Naive thymus-derived CD4-positive, alpha-beta T cell (primary cell): Measurements from ENCODE around the gene MYZAP. TPM values are rescaled to one million over a fixed set of nuclear protein-coding genes. Genes with fewer than 3 reads are reported as not detected.
A peak's percentile ranks its signal among the peaks of the same experiment; 100 is the strongest.

Source experiments
- ATAC-seq: fragments of 150-1000 bp; cut with Tn5 transposase; 2 replicates; pipeline ENCODE4 v1.10.0; 2021; ENCODE audit warnings: mild to moderate bottlenecking, moderate library complexity
- CTCF ChIA-PET: fragments of 350-600 bp; sonication (Branson Sonifier 250); formaldehyde crosslinking; loops from one replicate; lab custom pipeline; 2021; ENCODE audit warnings: antibody characterized with exemption; lab: Charles Lee
- POLR2A ChIA-PET: fragments of 350-600 bp; sonication (Branson Sonifier 250); formaldehyde crosslinking; loops from one replicate; lab custom pipeline; 2021; ENCODE audit warnings: antibody characterized with exemption, inconsistent platforms; lab: Charles Lee
- DNase-seq, 9 donors: peaks; one replicate each; pipeline versions ENCODE4 v3.0.0 to v3.0.0-alpha.2; 2020 to 2022; ENCODE audit warnings: mixed read lengths in 1 of 9
- H3K27ac ChIP-seq: one replicate; pipeline ENCODE4 v1.7.0; 2013; ENCODE audit warnings: mild to moderate bottlenecking, low read depth, low read length, moderate library complexity
- H3K27me3 ChIP-seq, 2 donors: one replicate each; pipeline ENCODE4 v1.7.0; 2013; ENCODE audit warnings: low read length in 2 of 2, mild to moderate bottlenecking in 2 of 2, moderate library complexity in 2 of 2; ENCODE audit not compliant: control insufficient read depth in 2 of 2, insufficient read depth in 2 of 2
- H3K36me3 ChIP-seq, 3 experiments: 1 replicate in 2 of 3; 2 replicates in 1 of 3; pipeline ENCODE4 v1.7.0; 2013; ENCODE audit warnings: low read length in 3 of 3, mild to moderate bottlenecking in 3 of 3, moderate library complexity in 1 of 3; ENCODE audit not compliant: insufficient read depth in 3 of 3, control insufficient read depth in 2 of 3
- H3K4me1 ChIP-seq, 2 donors: one replicate each; pipeline ENCODE4 v1.7.0; 2013; ENCODE audit warnings: low read length in 2 of 2, mild to moderate bottlenecking in 2 of 2, moderate library complexity in 1 of 2; ENCODE audit not compliant: control insufficient read depth in 2 of 2, insufficient read depth in 2 of 2
- H3K4me3 ChIP-seq: 2 replicates; pipeline ENCODE4 v1.7.0; 2013; ENCODE audit warnings: mild to moderate bottlenecking, low read length
- H3K9me3 ChIP-seq, 3 experiments: 1 replicate in 2 of 3; 2 replicates in 1 of 3; pipeline ENCODE4 v1.7.0; 2013; ENCODE audit warnings: low read length in 3 of 3; ENCODE audit not compliant: control insufficient read depth in 2 of 3
- H3K27ac Mint-ChIP-seq, 9 donors: one replicate each; pipeline ENCODE4 v1.8.0; 2020 to 2022; ENCODE audit warnings: mixed read lengths in 9 of 9, mild to moderate bottlenecking in 8 of 9, moderate library complexity in 5 of 9, inconsistent platforms in 2 of 9
- H3K27me3 Mint-ChIP-seq, 5 donors: one replicate each; pipeline ENCODE4 v1.8.0; 2021 to 2022; ENCODE audit warnings: mixed read lengths in 5 of 5, mild to moderate bottlenecking in 1 of 5
- H3K36me3 Mint-ChIP-seq, 5 donors: one replicate each; pipeline ENCODE4 v1.8.0; 2020 to 2022; ENCODE audit warnings: mixed read lengths in 5 of 5, mild to moderate bottlenecking in 3 of 5, inconsistent platforms in 1 of 5
- H3K4me1 Mint-ChIP-seq, 7 donors: one replicate each; pipeline ENCODE4 v1.8.0; 2020 to 2022; ENCODE audit warnings: mixed read lengths in 7 of 7, mild to moderate bottlenecking in 3 of 7, inconsistent platforms in 1 of 7
- H3K4me3 Mint-ChIP-seq, 10 donors: one replicate each; pipeline ENCODE4 v1.8.0; 2020 to 2022; ENCODE audit warnings: mild to moderate bottlenecking in 10 of 10, mixed read lengths in 10 of 10, moderate library complexity in 6 of 10, inconsistent platforms in 2 of 10
- H3K9me3 Mint-ChIP-seq, 11 donors: one replicate each; pipeline ENCODE4 v1.8.0; 2020 to 2022; ENCODE audit warnings: mixed read lengths in 11 of 11, mild to moderate bottlenecking in 4 of 11, inconsistent platforms in 1 of 11, moderate library complexity in 1 of 11
- intact Hi-C, 2 donors: fragments of 100-400 bp; cut with micrococcal nuclease; formaldehyde crosslinking; loops; one replicate each; pipeline ENCODE4 v1.15.1; 2023
- polyA plus RNA-seq, 2 donors: library from polyadenylated mRNA; unstranded; fragments of 300-500 nt; fragmentation: Illumina TruSeq; gene quantifications; one replicate each; pipeline ENCODE4 v1.2.3, GENCODE V29; 2021
- total RNA-seq, 6 experiments: library from RNA in 5 of 6; stranded (reverse) in 5 of 6; gene quantifications; 1 replicate in 5 of 6; 2 replicates in 1 of 6; pipeline ENCODE4 v1.2.3 and lab custom pipeline; 2021 to 2026

The MYZAP gene
- total and polyA plus RNA-seq, 7 experiments from 2014 or later: 1.1 to 9.7 (median 2.2) TPM; not detected in 1

DNA sequence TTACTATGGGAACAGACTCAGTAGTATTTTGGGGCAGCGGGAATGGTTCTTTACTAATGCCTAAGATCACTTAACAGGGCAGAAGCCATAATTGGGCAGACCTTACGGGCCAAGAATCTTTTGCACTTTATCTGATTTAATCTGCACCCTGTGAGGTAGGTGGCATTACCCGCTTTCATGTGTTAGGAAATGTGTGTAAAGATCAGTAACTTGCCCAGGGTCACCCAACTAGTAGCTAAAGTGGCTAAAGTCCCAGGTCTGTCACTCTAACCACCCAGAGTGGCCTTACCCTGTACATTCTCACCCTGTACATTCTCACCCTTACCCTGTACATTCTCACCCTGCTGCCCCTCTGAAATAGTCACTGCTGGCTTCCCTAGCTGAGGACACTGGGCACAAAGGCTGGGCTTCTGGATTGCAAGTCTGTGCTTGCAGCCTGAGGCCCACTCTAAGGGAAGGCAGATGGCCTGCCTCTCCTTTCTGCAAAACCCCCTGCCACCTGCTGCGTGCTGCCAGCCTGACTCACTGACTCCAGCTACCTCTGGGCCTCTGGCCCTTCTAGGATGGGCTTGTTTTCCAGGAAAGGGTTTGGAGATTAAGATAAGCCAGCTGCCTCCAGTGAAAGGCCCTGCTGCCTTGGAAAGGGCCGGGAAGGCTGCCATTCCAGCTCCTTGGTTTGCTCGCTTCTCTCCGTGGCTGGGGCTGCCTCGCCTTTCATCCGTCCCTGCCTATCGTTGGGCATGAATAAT, 37.5 kb upstream of the MYZAP start:
- ChIA-PET POLR2A (no interaction called here), CTCF (interaction anchor here (0.6 kb wide), 1 partner anchor 1323 kb away, joined by 4 read pairs; no protein-coding TSS in a partner anchor)
- H3K27ac Mint-ChIP-seq: no peak overlapping the region
- intact Hi-C loops: no loop called here
- peaks cover 0 to 15% (median 0%) of the 10 kb centered on the region in 5 donors for H3K27me3 Mint-ChIP-seq
- no peak for ATAC-seq
- H3K4me3 ChIP-seq: no peak overlapping the region
- no peak overlapping the region for H3K4me3 Mint-ChIP-seq
- H3K9me3 Mint-ChIP-seq: no peaks in the 10 kb centered on the region
- H3K27me3 ChIP-seq: no peaks in the 10 kb centered on the region
- no peaks in the 10 kb centered on the region for H3K4me1 ChIP-seq
- no peaks in the 10 kb centered on the region for H3K36me3 ChIP-seq
- no peaks in the 10 kb centered on the region for H3K36me3 Mint-ChIP-seq
- no peak for DNase-seq
- H3K27ac ChIP-seq: no peak overlapping the region
- H3K9me3 ChIP-seq: no peaks in the 10 kb centered on the region
- peaks cover 0 to 2% (median 0%) of the 10 kb centered on the region in 7 donors for H3K4me1 Mint-ChIP-seq

DNA sequence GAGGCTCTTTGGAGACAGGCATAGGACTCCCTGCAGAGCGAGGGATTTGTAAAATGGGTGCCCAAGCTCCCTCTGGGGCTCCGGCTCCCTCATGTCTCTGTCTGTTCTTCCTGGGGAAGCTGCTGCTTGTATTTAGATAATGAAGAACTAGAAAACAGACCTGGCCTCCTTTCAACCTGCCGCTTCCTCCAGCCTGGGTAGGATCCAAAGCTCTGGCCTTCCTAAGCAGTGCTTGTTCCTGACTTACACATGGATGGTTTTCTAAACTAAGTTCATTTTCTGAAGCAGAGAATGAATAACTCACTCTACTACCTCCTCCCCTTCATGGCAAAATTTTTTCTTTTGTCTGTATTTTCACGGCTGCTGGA, 36.9 kb upstream of the MYZAP start:
- no peak overlapping the region for H3K27ac ChIP-seq
- peaks cover 0 to 15% (median 0%) of the 10 kb centered on the region in 5 donors for H3K27me3 Mint-ChIP-seq
- peaks cover 0 to 2% (median 0%) of the 10 kb centered on the region in 7 donors for H3K4me1 Mint-ChIP-seq
- no peaks in the 10 kb centered on the region for H3K4me1 ChIP-seq
- POLR2A ChIA-PET: no interaction called here
- ATAC-seq (no peak), DNase-seq (no peak)
- intact Hi-C loops: no loop called here
- H3K36me3 Mint-ChIP-seq: no peaks in the 10 kb centered on the region
- H3K4me3 ChIP-seq: no peak overlapping the region
- H3K36me3 ChIP-seq: no peaks in the 10 kb centered on the region
- no peak overlapping the region for H3K4me3 Mint-ChIP-seq
- H3K27ac Mint-ChIP-seq: no peak overlapping the region
- CTCF ChIA-PET: interaction anchor here (0.6 kb wide), 1 partner anchor 1322 kb away, joined by 4 read pairs; no protein-coding TSS in a partner anchor
- H3K9me3 ChIP-seq: no peaks in the 10 kb centered on the region
- H3K27me3 ChIP-seq: no peaks in the 10 kb centered on the region
- no peaks in the 10 kb centered on the region for H3K9me3 Mint-ChIP-seq

DNA sequence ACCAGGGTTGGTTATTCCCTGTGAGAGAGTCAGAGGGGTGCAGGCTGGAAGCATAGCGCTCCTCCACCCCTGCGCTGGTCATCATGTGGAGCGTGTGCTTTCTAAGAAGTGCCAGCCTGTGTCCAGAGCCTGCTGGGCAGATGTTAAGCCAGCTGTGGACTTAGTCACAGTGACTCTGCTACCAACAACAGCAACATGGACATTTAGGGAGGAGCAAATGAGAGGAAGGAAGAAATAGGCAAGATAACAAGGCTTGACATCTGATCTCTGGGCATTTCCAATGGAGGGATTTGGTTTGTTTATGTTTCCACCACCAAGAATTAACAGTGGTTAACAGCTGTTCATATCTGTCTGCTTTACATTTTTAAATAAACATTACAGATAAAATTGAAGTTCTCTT, 36.4 kb upstream of the MYZAP start:
- Mint-ChIP-seq H3K4me1 (peaks cover 0 to 3% (median 0%) of the 10 kb centered on the region in 7 donors), H3K36me3 (no peaks in the 10 kb centered on the region), H3K9me3 (no peaks in the 10 kb centered on the region), H3K27me3 (peaks cover 0 to 15% (median 0%) of the 10 kb centered on the region in 5 donors), H3K4me3 (no peak overlapping the region), H3K27ac (no peak overlapping the region)
- Histone ChIP-seq H3K4me3 (no peak overlapping the region), H3K27me3 (no peaks in the 10 kb centered on the region), H3K4me1 (no peaks in the 10 kb centered on the region), H3K27ac (no peak overlapping the region), H3K9me3 (no peaks in the 10 kb centered on the region), H3K36me3 (no peaks in the 10 kb centered on the region)
- intact Hi-C loops: no loop called here
- POLR2A ChIA-PET: no interaction called here
- ATAC-seq: no peak
- DNase-seq: no peak
- CTCF ChIA-PET: interaction anchor here (0.6 kb wide), 1 partner anchor 1322 kb away, joined by 4 read pairs; no protein-coding TSS in a partner anchor

DNA sequence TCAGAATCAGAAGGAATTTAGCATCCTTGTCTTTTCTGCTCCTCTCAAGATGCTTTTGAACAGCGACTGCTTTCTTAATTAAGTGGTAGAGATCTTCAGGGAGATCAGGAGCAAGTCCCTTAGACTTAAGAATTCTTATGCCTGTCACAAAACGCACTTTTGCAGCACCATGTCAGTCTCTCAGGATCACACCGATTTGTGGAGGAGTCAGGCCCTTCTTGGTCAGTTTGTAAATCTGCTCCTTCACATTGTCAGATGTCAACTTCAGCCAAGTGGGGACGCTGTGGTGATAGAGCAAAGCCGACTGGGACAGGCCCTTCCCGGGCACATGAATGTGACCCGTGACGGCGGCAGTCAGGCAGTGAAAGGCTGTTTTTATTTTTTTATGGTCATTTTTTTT, 35.7 kb upstream of the MYZAP start:
- ATAC-seq (no peak), DNase-seq (no peak)
- Mint-ChIP-seq H3K36me3 (no peaks in the 10 kb centered on the region), H3K27me3 (peaks cover 0 to 15% (median 0%) of the 10 kb centered on the region in 5 donors), H3K9me3 (no peaks in the 10 kb centered on the region), H3K27ac (no peak overlapping the region), H3K4me3 (no peak overlapping the region), H3K4me1 (peaks cover under 1 to 7% (median 3%) of the 10 kb centered on the region in 7 donors)
- H3K4me1 ChIP-seq: peaks cover 0 to 3% of the 10 kb centered on the region in 2 donors
- H3K36me3 ChIP-seq: no peaks in the 10 kb centered on the region
- POLR2A ChIA-PET: no interaction called here
- no peak overlapping the region for H3K4me3 ChIP-seq
- H3K27me3 ChIP-seq: no peaks in the 10 kb centered on the region
- CTCF ChIA-PET: interaction anchor here (1.9 kb wide), 1 partner anchor 305 kb away, joined by 5 read pairs; no protein-coding TSS in a partner anchor
- H3K9me3 ChIP-seq: no peaks in the 10 kb centered on the region
- no peak overlapping the region for H3K27ac ChIP-seq
- intact Hi-C loops: no loop called here

DNA sequence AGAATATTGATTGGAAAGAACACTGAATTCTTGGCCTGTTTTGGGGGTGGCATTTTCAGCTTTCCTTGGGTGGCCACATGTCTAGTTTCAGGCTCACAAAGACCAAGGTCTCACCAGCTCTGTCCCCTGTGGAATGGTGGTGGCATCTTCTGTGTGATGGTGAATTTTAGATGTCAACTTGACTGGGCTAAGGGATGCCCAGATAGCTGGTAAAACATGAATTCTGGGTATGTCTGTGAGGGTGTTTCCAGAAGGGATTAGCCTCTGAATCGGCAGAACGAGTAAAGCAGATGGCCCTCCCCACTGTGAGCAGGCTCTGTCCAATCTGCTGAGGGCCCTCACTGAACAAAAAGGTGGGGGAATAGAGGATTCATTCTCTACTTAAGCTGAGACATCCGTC, 34.4 kb upstream of the MYZAP start:
- H3K36me3 Mint-ChIP-seq: no peaks in the 10 kb centered on the region
- no peak overlapping the region for H3K27ac ChIP-seq
- H3K27ac Mint-ChIP-seq: peak overlapping the region in 1 of 9 donors; percentile 88
- ChIA-PET POLR2A (no interaction called here), CTCF (interaction anchor here (0.9 to 1.9 kb wide), 5 partner anchors 28 to 308 kb away, joined by 3 to 5 read pairs (median 3); no protein-coding TSS in a partner anchor)
- peaks cover 0 to 8% of the 10 kb centered on the region in 2 donors for H3K4me1 ChIP-seq
- intact Hi-C loops: no loop called here
- H3K27me3 ChIP-seq: no peaks in the 10 kb centered on the region
- peaks cover 3 to 20% (median 15%) of the 10 kb centered on the region in 7 donors for H3K4me1 Mint-ChIP-seq
- no peaks in the 10 kb centered on the region for H3K9me3 ChIP-seq
- no peaks in the 10 kb centered on the region for H3K36me3 ChIP-seq
- no peaks in the 10 kb centered on the region for H3K9me3 Mint-ChIP-seq
- peaks cover 0 to 10% (median 0%) of the 10 kb centered on the region in 5 donors for H3K27me3 Mint-ChIP-seq
- DNase-seq (no peak), ATAC-seq (no peak)
- no peak overlapping the region for H3K4me3 Mint-ChIP-seq
- no peak overlapping the region for H3K4me3 ChIP-seq

DNA sequence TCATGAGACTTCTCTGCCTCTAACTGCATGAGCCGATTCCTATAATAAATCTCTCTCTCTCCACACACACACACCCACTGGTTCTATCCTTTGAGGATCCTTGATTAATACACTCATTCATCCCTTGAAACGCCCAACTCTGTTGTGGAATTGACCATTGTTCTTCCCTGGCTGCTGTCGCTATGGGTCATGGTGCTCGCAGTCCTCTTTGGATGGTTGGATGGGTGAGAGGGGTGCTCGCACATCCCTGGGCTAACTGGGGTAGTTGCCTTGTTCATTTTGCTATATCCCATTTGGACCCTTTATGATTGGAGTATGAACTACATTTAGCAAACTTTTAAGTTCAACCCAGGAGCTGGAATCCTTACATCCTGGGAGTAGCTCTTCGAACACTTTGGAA, 33.9 kb upstream of the MYZAP start:
- Mint-ChIP-seq H3K27me3 (peaks cover 0 to 10% (median 0%) of the 10 kb centered on the region in 5 donors), H3K4me3 (no peak overlapping the region), H3K36me3 (no peaks in the 10 kb centered on the region), H3K4me1 (peaks cover 3 to 25% (median 18%) of the 10 kb centered on the region in 7 donors), H3K27ac (peak overlapping the region in 2 of 9 donors; percentile 7 to 88), H3K9me3 (no peaks in the 10 kb centered on the region)
- ATAC-seq: no peak
- Histone ChIP-seq H3K36me3 (no peaks in the 10 kb centered on the region), H3K27me3 (no peaks in the 10 kb centered on the region), H3K4me3 (no peak overlapping the region), H3K9me3 (no peaks in the 10 kb centered on the region), H3K27ac (no peak overlapping the region), H3K4me1 (peaks cover 0 to 14% of the 10 kb centered on the region in 2 donors)
- ChIA-PET POLR2A (no interaction called here), CTCF (interaction anchor here (1.0 to 1.9 kb wide), 3 partner anchors 52 to 308 kb away, joined by 3 to 5 read pairs (median 5); no protein-coding TSS in a partner anchor)
- no peak for DNase-seq
- intact Hi-C loops: no loop called here
